AG08395 (cell line): ENCODE results near the gene ADD3.
"Not testable (repeated sequence)": the region's sequence is repeated elsewhere in the genome, so short reads cannot be mapped to it uniquely, and the experiment has no call there.

Source experiments
- DNase-seq: peaks from one replicate; pipeline ENCODE4 v3.0.0; 2012; ENCODE audit warnings: mixed read lengths, low spot score

Gene ADD3

GRCh38 chr10:110109511-110109910 is 101.7 kb downstream of the ADD3 start:
- DNase-seq, result no peak

- DNase-seq, result no peak
Observed at GRCh38 chr10:110110338-110110737, 102.6 kb downstream of the ADD3 start.

GRCh38 chr10:110113670-110114337 is 106.0 kb downstream of the ADD3 start:
- DNase-seq, result no peak

GRCh38 chr10:110114668-110115067 is 106.9 kb downstream of the ADD3 start:
- DNase-seq, result not testable (repeated sequence)

- DNase-seq, result no peak
Observed at GRCh38 chr10:110115784-110116520, 108.2 kb downstream of the ADD3 start.

GRCh38 chr10:110118891-110119621 is 111.3 kb downstream of the ADD3 start:
- no peak for DNase-seq

- DNase-seq, result no peak
Observed at GRCh38 chr10:110123594-110123993, 115.8 kb downstream of the ADD3 start.

- no peak for DNase-seq
Observed at GRCh38 chr10:110129490-110129889, 121.7 kb downstream of the ADD3 start.

GRCh38 chr10:110134917-110135316 is 127.1 kb downstream of the ADD3 start:
- DNase-seq, result no peak

- DNase-seq, result not testable (repeated sequence)
Observed at GRCh38 chr10:110135836-110136235, 128.1 kb downstream of the ADD3 start.

- peak; percentile 76 for DNase-seq
Observed at GRCh38 chr10:110137142-110137545, 129.4 kb downstream of the ADD3 start.

- DNase-seq, result peak; percentile 48
Observed at GRCh38 chr10:110138197-110138812, 130.5 kb downstream of the ADD3 start.

GRCh38 chr10:110141185-110141584 is 133.4 kb downstream of the ADD3 start:
- no peak for DNase-seq

GRCh38 chr10:110141871-110142635 is 134.3 kb downstream of the ADD3 start:
- DNase-seq, result no peak

- DNase-seq, result no peak
Observed at GRCh38 chr10:110142965-110143364, 135.2 kb downstream of the ADD3 start.

- DNase-seq, result no peak
Observed at GRCh38 chr10:110144507-110144906, 136.7 kb downstream of the ADD3 start.

GRCh38 chr10:110147961-110148360 is 140.2 kb downstream of the ADD3 start:
- DNase-seq, result no peak

GRCh38 chr10:110149259-110149658 is 141.5 kb downstream of the ADD3 start:
- DNase-seq, result no peak

GRCh38 chr10:110150046-110150445 is 142.3 kb downstream of the ADD3 start:
- no peak for DNase-seq

- no peak for DNase-seq
Observed at GRCh38 chr10:110150981-110151380, 143.2 kb downstream of the ADD3 start.

GRCh38 chr10:110151467-110151866 is 143.7 kb downstream of the ADD3 start:
- DNase-seq, result no peak

- DNase-seq, result no peak
Observed at GRCh38 chr10:110151971-110152370, 144.2 kb downstream of the ADD3 start.
